ENCODE results near the gene KIAA1671. TPM values are rescaled to one million over a fixed set of nuclear protein-coding genes. Genes with fewer than 3 reads are reported as not detected.

The KIAA1671 gene
- total RNA-seq, 1 donor from 2014 or later: 17.3 TPM

- H3K79me2 ChIP-seq (ENCODE audit: low read depth): no peaks in the 10 kb centered on the region
- no peak overlapping the region for H2AFZ ChIP-seq (replicated peaks)
- H3F3A ChIP-seq (ENCODE audit: low read depth): no peaks in the 10 kb centered on the region
- H3K4me1 ChIP-seq: no peaks in the 10 kb centered on the region
- H4K20me1 ChIP-seq (ENCODE audit: low read depth): peaks cover 35% of the 10 kb centered on the region
- TF ChIP-seq EZH2 (IDR thresholded peaks at IDR 0.05) (no peak), EZH2phosphoT487 (IDR thresholded peaks at IDR 0.05) (no peak), CTCF (IDR thresholded peaks at IDR 0.05) (no peak)
- no peaks in the 10 kb centered on the region for H3K36me3 ChIP-seq
- H3K9ac ChIP-seq: no peak overlapping the region
- Mint-ChIP-seq H3K36me3 (no peaks in the 10 kb centered on the region), H3K4me3 (no peak overlapping the region), H3K9me3 (no peaks in the 10 kb centered on the region), H3K27ac (no peak overlapping the region), H3K4me1 (no peaks in the 10 kb centered on the region), H3K27me3 (ENCODE audit: insufficient read depth, low read depth) (no peaks in the 10 kb centered on the region)
- no peak for DNase-seq (ENCODE audit: low spot score)
- no peaks in the 10 kb centered on the region for H3K9me3 ChIP-seq (ENCODE audit: low read depth)
- H3K4me3 ChIP-seq: no peak overlapping the region
- H3K27ac ChIP-seq: no peak overlapping the region
- no peak overlapping the region for H3K4me2 ChIP-seq
- H3K27me3 ChIP-seq: no peaks in the 10 kb centered on the region
These were observed 116.9 kb downstream of the KIAA1671 start for GRCh38 chr22:25069426-25069757.

- no peaks in the 10 kb centered on the region for H3K36me3 Mint-ChIP-seq
- H3K27me3 Mint-ChIP-seq (ENCODE audit: insufficient read depth, low read depth): no peaks in the 10 kb centered on the region
- no peak overlapping the region for H3K4me3 ChIP-seq
- H3K4me1 ChIP-seq: no peaks in the 10 kb centered on the region
- H3K9me3 ChIP-seq (ENCODE audit: low read depth): no peaks in the 10 kb centered on the region
- no peak overlapping the region for H3K27ac Mint-ChIP-seq
- H2AFZ ChIP-seq (replicated peaks): no peak overlapping the region
- no peak overlapping the region for H3K4me2 ChIP-seq
- no peaks in the 10 kb centered on the region for H3K9me3 Mint-ChIP-seq
- DNase-seq (ENCODE audit: low spot score): no peak
- H3K4me3 Mint-ChIP-seq: no peak overlapping the region
- no peak overlapping the region for H3K27ac ChIP-seq
- H3F3A ChIP-seq (ENCODE audit: low read depth): no peaks in the 10 kb centered on the region
- H3K79me2 ChIP-seq (ENCODE audit: low read depth): no peaks in the 10 kb centered on the region
- peaks cover 37% of the 10 kb centered on the region for H4K20me1 ChIP-seq (ENCODE audit: low read depth)
- H3K9ac ChIP-seq: no peak overlapping the region
- no peaks in the 10 kb centered on the region for H3K36me3 ChIP-seq
- TF ChIP-seq CTCF (IDR thresholded peaks at IDR 0.05) (peak; percentile 5), EZH2 (IDR thresholded peaks at IDR 0.05) (no peak), EZH2phosphoT487 (IDR thresholded peaks at IDR 0.05) (no peak)
- no peaks in the 10 kb centered on the region for H3K27me3 ChIP-seq
- no peaks in the 10 kb centered on the region for H3K4me1 Mint-ChIP-seq
These were observed 117.4 kb downstream of the KIAA1671 start for GRCh38 chr22:25069758-25070481.

- H3K4me1 ChIP-seq: peaks cover 2% of the 10 kb centered on the region
- Mint-ChIP-seq H3K27ac (no peak overlapping the region), H3K27me3 (ENCODE audit: insufficient read depth, low read depth) (peaks cover 2% of the 10 kb centered on the region), H3K4me3 (no peak overlapping the region), H3K9me3 (no peaks in the 10 kb centered on the region), H3K36me3 (no peaks in the 10 kb centered on the region), H3K4me1 (no peaks in the 10 kb centered on the region)
- peaks cover 46% of the 10 kb centered on the region for H4K20me1 ChIP-seq (ENCODE audit: low read depth)
- no peaks in the 10 kb centered on the region for H3K9me3 ChIP-seq (ENCODE audit: low read depth)
- H3K4me3 ChIP-seq: no peak overlapping the region
- no peak for TF ChIP-seq EZH2 (IDR thresholded peaks at IDR 0.05)
- no peak for TF ChIP-seq CTCF (IDR thresholded peaks at IDR 0.05)
- TF ChIP-seq EZH2phosphoT487 (IDR thresholded peaks at IDR 0.05): no peak
- no peak overlapping the region for H3K4me2 ChIP-seq
- H3K36me3 ChIP-seq: no peaks in the 10 kb centered on the region
- no peaks in the 10 kb centered on the region for H3K27me3 ChIP-seq
- H3K27ac ChIP-seq: no peak overlapping the region
- no peaks in the 10 kb centered on the region for H3F3A ChIP-seq (ENCODE audit: low read depth)
- no peak overlapping the region for H3K9ac ChIP-seq
- H3K79me2 ChIP-seq (ENCODE audit: low read depth): no peaks in the 10 kb centered on the region
- no peak for DNase-seq (ENCODE audit: low spot score)
- no peak overlapping the region for H2AFZ ChIP-seq (replicated peaks)
These were observed 118.4 kb downstream of the KIAA1671 start for GRCh38 chr22:25070956-25071355.
